Measurements from ENCODE around the gene NOL3.

The NOL3 gene

DNA sequence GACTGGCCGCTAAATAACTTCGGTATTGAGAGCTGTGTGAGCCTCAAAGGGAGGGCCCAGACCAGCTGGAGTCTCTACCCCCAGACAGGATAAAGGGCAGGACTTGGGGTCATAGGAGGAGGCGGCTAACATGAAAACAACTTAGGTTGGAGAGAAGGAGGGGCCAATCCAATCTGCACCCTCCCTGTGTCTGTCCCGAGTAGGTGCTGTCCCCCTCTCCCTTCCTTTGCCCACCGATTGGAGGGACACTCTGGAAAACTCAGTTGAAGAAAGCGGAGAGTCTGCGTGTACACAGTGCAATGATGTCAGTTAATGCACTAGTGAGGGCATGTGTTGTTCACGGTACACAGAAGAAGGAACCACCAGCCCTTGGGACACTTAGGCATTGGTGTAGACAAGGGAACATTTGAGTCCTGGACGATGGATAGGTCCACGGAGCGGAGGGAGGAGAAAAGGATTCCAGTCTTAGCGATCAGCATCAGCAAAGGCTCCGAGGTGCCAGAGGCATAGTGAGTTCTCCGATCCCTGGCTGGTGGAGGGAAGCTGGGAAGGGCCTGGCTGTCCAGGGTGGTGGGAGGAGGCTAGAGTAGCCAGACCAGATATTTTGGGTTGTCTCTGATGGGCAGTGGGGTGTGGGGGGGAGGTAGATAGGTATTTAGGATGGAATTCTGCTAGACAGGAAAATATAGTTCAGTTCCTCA lies 761 bp downstream of the NOL3 start:
- no peak for DNase-seq (ENCODE audit: low spot score)

DNA sequence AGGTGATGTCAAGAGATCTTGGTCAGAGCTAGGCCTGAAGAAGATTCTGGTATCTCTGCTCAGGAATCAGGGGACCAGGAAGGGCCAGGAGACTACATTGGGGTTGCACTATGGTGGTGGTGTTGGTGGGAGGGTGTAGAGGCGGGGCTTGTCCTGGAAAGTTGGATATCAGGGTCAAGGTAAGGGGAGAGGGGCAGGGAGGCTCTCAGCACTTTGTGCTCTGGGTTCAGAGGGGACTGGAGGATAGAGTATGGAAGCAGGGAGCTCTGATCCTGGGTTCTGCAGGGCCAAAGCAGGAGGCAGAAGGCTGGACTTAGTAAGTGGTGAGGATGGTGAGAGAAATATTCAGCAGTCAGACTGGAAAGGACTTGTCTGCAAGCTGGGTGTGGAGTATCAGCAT lies 3.0 kb downstream of the NOL3 start:
- DNase-seq (ENCODE audit: low spot score), result no peak

DNA sequence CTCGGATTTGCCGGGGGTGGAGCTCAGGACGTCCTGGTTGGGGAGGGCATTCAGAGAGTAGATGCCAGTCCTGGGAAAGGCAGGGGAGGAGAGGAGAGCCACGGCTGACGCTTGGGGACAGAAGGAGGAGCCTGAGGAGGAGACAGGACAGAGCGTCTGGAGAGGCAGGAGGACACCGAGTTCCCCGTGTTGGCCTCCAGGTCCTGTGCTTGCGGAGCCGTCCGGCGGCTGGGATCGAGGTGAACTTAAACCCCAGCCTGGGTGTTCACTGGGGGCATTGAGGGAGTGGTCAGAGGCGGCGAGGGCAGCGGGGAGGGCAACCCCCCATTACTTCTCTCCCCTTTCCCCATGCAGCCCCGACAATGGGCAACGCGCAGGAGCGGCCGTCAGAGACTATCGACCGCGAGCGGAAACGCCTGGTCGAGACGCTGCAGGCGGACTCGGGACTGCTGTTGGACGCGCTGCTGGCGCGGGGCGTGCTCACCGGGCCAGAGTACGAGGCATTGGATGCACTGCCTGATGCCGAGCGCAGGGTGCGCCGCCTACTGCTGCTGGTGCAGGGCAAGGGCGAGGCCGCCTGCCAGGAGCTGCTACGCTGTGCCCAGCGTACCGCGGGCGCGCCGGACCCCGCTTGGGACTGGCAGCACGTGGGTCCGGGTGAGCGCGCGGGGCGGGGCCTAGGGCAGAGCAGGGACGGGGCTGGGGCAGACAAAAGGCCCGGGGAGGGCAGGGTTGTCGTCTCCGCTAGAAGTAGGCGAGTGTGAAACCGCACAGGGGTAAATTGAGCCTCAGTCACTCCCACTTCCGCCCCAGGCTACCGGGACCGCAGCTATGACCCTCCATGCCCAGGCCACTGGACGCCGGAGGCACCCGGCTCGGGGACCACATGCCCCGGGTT lies 3.7 kb downstream of the NOL3 start:
- peak; percentile 81 for DNase-seq (ENCODE audit: low spot score)

DNA sequence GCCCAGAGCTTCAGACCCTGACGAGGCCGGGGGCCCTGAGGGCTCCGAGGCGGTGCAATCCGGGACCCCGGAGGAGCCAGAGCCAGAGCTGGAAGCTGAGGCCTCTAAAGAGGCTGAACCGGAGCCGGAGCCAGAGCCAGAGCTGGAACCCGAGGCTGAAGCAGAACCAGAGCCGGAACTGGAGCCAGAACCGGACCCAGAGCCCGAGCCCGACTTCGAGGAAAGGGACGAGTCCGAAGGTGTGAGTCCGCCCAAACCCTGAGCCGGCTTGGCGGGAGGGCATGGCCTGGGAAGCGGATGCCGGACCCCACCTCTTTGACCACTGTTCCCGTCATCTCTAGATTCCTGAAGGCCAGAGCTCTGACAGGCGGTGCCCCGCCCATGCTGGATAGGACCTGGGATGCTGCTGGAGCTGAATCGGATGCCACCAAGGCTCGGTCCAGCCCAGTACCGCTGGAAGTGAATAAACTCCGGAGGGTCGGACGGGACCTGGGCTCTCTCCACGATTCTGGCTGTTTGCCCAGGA lies 4.4 kb downstream of the NOL3 start:
- DNase-seq (ENCODE audit: low spot score), result no peak

DNA sequence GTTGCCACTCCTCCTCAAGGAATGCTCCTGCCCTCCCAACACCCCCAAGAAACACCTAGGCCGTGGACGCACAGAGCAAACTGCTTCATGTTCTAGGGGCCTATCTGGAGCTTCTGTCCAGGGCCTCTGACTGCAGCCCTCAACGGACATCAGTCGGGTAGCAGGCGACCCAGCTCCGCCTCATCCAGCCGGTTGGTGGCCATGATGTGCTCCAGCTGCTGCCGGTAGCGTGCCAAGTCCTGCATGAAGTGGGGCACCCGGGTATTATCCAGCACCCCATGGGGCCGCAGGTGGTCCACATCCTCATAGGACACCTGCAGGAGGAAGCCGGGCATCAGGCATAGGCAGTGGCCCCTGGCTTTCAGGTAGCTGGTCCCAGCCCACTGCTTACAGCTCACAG lies 6.3 kb downstream of the NOL3 start:
- DNase-seq (ENCODE audit: low spot score), result no peak

DNA sequence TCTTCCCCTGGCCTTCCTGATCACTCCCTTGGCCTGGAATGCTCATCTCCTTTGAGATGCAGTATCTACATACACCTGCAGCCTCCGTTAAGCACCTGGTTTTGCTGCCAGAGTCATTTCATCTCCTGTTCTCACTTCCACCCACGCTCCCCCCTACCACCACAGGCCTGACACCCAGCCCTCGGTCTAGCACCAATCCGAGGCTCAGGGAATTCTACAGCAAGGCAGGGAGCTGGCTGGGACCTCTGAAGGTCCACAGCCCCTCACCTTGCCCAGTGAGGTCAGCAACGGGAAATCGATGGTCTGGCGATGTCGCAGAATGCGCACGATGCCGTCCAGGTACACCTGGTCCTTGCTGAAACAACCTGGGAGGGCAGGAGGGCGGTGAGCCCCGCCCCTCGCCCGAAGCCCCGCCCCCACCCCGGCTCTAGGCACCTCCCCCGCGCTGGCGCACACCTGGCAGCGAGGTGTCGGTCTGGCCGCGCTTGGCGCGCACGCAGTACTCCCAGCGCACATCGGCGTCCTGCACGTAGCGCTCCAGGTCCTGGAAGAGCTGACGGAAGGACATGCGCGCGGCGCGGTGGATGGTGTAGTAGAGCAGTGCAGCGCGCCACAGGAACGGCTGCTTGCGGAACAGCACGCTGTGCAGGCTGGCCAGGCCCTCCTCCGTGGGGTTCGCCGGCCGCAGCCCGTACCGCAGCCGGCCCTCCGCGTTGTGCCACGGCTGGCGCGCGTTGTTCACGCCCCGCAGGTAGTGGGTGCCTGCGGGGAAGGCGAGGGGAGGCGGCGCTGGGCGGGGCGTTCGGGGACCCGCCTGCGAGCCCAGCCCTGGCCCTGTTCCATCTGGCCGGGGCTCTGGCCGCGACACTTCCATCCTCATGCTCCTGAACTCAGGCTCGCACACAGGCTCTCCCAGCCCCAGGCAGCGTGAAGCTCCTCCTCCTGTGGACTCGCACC lies 7.7 kb downstream of the NOL3 start:
- DNase-seq (ENCODE audit: low spot score), result no peak

DNA sequence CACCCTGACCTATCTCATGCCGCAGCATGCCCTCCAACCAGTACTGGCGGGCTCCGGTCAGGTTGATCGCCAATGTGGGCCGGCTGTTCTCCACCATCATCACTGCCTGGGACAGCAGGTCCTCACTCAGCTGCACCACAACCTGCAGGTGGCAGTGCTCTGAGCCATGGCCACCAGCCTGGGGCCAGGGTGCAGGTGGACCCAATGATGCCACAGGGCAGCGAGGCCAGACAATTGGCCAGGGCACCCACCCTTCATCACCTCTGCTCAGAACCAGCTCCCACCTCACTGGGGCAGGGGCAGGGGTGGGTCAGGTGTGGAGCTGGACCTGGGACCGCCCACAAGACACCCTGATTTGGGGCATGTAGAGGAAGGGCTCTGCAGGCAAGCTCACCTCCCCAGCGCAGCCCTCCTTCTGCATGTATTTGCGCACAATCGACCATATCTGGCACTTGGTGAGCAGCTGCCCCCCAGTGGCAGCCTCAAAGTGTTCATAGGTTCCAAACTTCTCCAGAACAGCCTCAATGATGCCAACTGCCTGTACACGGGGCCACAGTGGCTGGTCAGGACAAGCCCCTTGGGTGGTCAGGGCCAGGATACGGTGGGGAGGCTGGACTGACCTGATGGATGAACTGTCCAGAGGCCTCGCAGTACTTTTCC lies 9.2 kb downstream of the NOL3 start:
- no peak for DNase-seq (ENCODE audit: low spot score)

DNA sequence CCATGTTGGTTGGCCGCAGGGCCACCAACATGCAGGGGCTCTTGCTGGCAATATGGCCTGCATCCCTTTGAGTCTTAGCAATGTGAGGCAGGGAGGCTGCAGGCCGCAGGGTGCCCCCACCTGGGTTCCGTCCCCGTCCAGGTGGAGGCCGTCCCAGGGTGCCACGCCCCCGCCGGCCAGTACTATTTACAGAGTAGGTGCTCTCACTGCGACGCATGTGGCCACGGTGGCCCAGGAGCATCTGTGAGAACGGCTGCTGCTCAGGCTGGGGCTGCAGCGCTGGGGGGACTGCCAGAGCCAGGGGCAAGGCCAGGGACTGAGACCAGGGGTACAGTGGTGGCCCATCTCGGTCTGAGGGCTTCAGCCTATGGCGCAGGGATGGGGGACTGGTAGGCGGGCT lies 9.8 kb downstream of the NOL3 start:
- no peak for DNase-seq (ENCODE audit: low spot score)

DNA sequence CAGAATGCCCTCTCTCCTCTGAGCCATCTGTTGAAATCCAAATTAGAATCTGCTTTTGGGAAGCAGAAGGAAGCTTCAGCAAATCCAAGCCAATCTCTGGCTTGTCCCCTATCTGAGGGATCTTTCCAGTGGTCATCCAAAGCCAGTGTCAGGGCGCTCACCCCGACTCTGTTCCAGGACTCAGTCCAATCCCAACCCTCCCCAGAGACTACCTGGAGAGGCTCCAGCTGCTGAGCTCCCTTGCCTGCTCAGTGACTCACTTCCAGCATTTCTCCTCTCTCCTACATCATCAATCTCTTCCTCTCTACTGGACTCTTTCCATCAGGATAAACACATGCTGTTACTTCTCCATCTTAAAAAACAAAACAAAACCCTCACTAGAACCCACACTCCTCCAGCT lies 11.0 kb downstream of the NOL3 start:
- no peak for DNase-seq (ENCODE audit: low spot score)

DNA sequence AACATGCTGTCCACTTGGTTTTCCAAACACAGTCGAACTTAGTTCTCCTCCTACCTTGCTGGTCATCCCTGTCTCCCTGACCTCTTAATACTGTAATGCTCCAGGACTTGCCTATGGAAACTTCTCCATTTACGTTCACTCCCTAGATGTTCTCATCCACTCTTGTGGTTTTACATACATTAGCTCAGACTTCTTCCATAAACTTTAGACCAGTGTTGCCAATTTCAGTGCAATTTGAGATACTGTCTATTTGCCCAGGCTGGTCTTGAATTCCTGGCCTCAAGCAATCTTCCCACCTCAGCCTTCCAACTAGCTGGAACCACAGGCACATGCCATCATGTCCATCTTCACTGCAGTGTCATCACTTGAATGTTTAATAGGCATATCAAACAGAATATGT lies 11.9 kb downstream of the NOL3 start:
- no peak for DNase-seq (ENCODE audit: low spot score)

DNA sequence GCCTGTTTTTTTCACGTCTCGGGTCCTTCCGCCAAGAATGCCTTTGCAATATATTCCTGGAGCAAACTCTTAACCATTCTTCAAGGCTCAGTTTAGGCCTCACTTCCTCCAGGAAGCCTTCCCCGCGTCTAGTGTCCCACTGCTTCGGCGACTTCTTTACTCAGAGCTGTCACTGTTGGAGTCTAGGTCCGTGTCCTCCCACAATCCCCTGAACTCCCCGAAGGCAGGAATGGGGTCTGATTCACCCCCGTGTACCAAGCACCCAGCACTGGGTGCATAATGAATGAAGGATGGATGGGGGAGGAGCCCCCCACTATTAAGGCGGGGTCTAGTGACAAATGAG lies 12.9 kb downstream of the NOL3 start:
- DNase-seq (ENCODE audit: low spot score), result no peak

DNA sequence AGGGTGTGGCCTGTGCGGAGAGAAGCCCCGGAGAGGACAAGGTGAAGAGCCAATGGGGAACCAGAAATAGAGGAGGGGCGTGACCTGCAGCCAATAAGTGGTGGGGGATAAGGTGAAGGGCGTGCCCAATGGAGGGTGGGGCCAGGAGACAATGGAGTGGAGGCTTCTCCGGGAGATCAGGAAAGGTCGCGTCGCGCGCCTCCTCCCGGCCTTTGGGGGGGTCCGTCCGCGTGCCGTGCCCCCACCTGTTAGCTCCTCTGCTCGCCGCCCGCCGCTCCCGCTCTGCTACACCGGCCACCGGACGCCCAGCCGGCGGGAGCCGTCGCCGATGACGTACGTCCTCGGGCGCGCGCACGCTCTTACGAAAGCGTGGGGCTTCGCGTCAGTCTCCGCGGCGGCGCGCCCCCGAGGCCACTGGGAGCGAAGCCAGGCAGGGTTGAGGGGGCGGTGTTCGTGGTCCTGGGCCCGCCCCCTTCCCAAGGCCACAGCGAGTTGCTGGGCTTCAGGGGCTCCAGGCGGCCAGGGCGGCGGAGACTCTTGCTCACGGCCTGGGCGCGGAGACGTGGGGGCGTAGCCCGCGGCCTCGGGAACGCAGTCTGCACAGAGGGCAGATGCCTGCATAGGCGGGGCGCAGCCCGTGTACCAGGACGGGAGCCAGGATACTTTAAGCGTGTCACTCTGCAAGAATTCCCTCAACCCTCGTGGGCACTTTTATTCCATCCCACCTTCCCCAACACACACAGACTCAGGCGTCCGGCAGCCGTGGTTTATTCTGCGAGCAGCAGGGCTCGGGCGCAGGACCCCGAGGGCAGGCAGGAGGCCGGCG lies 13.5 kb downstream of the NOL3 start, which contains the start of gene MATCAP1:
MATCAP1 (minus strand) TSS at position 337 of the 826 bp plus-strand sequence. CDS start 3,353 bp downstream, outside the sequence.
- DNase-seq (ENCODE audit: low spot score), result peak; percentile 98

DNA sequence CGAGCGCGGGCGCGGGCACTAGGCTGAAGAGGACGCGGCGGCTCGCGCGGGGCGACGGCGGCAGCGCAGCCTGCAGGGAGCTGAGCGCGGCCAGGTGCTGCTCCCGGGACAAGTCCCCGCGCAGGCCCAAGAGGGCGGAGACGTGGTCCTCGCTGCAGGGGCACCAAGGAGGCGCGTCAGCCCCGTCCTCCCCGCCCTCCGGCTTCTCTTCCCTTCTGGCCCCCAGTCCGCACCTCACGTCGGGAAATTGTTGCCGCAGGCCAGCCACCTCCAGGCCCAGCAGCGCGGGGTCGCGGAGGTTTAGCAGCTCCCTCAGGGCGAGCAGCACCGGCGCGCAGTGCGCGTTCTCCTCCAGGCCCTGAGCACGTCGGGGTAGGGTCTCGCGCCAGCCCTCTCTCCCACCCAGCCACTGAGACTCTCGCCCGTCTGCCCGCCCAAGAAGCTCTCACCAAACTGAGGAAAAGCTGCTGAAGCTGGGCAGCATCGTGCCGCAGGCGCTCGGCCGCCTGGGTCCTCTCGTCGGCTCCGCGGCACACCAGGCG lies 14.2 kb downstream of the NOL3 start:
- no peak for DNase-seq (ENCODE audit: low spot score)

DNA sequence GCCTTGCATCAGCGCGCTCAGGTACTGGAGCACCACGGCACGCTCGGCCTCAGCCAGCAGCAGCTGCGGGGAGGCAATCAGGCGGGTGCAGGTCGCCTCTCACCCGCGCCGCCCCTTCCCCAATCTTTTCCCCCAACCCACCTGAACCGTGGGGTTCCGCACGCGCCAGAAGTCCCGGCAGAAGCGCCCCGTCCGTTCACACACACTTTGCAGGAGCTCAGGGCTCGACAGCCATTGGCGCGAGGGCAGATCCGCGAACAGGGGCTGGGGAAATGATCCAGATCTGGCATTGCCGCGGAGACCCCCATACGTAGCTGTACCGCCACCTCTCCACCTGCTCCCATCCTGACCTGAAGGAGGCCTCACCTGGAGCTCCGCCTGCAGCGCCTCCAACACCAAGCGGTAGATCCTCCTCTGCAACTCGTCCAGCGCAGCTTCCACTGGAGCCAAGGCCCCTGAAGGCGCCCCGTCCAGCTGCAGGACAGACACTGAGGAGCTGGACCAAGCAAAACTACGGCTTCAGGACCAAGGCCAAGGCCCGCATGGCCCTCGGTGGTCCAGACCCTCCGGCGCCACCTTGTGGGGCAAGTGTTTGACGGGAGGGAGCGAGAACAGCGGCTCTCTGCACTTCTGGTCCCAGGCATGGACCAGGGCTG lies 14.8 kb downstream of the NOL3 start:
- DNase-seq (ENCODE audit: low spot score), result peak; percentile 87

DNA sequence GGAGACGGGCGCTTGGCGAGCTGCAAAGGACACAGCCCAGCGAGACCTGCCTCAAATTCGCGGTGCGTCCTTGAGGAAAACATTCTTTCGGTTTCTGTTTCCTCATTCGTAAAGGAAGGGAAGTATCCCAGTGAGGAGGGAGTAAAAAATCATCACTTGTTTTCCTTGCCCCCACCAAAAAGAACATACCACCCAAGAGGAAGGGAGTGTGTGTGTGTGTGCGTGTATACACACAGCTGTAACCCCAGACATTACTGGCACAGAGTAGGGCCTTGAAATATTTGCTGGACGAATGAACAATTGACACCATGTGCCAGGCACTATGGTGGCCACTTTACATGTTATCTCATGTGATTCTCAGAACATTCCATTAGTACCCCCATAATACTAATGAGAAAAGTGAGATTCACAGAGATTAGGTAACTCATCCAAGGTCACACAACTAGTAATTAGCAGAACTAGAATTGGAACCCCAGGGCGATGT lies 15.4 kb downstream of the NOL3 start:
- no peak for DNase-seq (ENCODE audit: low spot score)

DNA sequence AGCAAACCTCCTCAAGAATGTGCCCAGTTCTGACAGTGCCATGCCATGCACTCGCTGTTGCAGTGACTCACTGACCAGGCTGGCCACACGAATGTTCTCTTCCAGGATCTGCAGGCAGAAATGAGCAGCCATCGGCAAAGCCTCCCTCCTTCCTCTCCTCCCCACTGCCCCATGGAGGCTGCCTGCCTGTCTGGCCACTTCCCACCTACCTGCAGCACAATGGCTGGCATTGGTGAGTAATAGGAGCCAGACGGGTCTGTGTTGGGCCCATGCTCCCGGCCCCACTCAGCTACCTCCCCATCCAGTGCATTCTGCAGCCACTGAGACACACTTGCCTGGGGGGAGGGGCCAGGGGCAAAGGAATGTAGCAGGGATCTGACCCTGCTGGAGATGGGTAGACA lies 16.2 kb downstream of the NOL3 start:
- peak; percentile 61 for DNase-seq (ENCODE audit: low spot score)

DNA sequence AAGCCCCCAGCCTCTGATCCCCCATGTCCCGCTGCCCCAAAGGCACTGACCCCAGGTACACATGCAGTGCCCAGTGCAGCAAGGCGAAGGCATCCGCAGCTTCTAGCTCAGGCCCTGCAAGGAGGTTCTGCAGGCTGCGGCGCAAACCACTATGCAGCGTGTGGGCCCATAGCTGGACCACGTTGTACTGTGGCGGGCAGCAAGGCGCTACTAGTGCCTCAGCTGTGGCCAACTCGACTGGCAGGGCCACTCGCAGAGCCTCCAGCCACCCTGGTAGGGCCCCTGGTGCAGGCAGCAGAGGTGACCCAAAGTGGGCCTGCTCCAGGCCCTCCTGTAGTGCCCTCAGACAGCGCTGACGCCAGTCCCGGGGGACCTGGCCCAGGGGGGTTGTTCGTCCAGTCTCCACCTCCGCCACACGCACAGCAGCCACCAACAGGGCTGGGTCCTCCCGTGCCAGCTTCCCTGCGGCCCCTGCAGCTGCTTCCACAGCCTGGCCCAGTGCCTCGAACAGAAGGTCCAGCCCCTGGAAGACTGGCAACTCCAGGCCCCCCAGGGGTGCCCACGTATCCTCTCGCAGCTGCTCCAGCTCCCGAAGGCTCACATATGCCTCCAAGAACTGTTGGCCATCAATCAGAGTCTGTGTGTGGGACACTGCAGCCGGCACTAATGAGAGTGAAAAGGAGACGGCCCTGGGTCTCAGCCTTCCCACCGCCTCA lies 17.0 kb downstream of the NOL3 start:
- no peak for DNase-seq (ENCODE audit: low spot score)

DNA sequence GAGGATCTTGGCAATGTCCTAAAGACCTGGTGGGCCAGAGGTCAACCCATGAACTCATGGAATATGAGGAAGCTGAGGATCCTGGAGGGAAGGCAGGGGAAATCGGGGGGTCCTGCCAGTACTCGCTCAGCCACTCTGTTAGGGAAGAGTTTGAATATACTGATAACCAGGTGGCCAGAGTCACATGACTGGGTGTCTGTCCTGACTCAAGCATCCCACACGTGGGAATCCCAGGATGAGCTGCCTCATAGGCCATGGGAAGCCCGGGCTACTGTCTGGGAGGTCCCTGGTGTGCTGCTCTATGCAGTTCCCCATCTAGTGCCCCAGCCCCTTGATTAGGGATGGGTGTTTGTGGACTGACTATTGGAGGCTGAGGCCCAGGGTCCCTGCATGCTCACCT lies 18.0 kb downstream of the NOL3 start:
- no peak for DNase-seq (ENCODE audit: low spot score)

DNA sequence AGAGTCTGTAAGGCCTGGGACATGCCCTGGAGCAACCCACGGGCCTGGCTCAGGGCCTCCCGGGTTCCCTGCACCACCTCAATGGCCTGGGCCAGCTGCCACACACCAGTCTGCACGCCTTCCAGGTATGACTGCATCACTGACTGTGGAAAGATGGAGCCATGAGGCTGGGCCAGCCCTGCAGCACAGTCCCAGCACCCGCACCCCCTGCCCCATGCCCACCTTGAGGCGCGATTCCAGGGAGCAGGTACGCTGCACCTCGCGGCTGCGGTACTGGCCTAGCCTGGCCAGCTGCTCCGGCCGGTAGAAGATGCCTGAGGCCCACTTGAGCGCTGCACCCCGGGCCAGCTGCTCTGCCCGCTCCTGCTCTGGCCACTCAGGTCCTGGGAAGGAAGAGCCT lies 18.5 kb downstream of the NOL3 start:
- no peak for DNase-seq (ENCODE audit: low spot score)
